Coronary artery (tissue), 2 donors: Measurements from ENCODE around the gene STK38L.
A peak's percentile ranks its signal among the peaks of the same experiment; 100 is the strongest.

Experiments
- DNase-seq: peaks from one replicate; pipeline ENCODE4 v3.0.0-alpha.2; 2017; ENCODE audit warnings: low spot score
- H3K27ac ChIP-seq, 2 donors: fragments of 200-600 bp; sonication (generic); one replicate each; pipeline ENCODE4 v1.5.1; 2016 to 2019
- H3K4me3 ChIP-seq: fragments of 200-600 bp; sonication (generic); 2 replicates; pipeline ENCODE4 v1.5.1; 2016; ENCODE audit warnings: mild to moderate bottlenecking, moderate library complexity
- CTCF ChIP-seq: fragments of 200-600 bp; sonication (generic); IDR thresholded peaks from one replicate; pipeline ENCODE4 v1.5.1; 2019; ENCODE audit warnings: antibody characterized with exemption

Gene STK38L

GRCh38 chr12:27244689-27245488 lies 803 bp downstream of the STK38L start:
- no peak for TF ChIP-seq CTCF
- no peak for DNase-seq
- Histone ChIP-seq H3K4me3 (peak overlapping the region; percentile 84), H3K27ac (peak overlapping the region; percentile 87 to 94)

GRCh38 chr12:27246141-27246540 lies 2.1 kb downstream of the STK38L start:
- DNase-seq = no peak
- H3K4me3 ChIP-seq = peak overlapping the region; percentile 84
- no peak for TF ChIP-seq CTCF
- peak overlapping the region; percentile 87 to 94 for H3K27ac ChIP-seq

GRCh38 chr12:27246774-27247173 lies 2.7 kb downstream of the STK38L start:
- Histone ChIP-seq H3K27ac (peak overlapping the region; percentile 87 to 94), H3K4me3 (peak overlapping the region; percentile 84)
- TF ChIP-seq CTCF = no peak
- no peak for DNase-seq

GRCh38 chr12:27252934-27253333 lies 8.8 kb downstream of the STK38L start:
- no peak for DNase-seq
- H3K4me3 ChIP-seq = peak overlapping the region; percentile 32
- TF ChIP-seq CTCF = no peak
- H3K27ac ChIP-seq = peak overlapping the region in 1 of 2 donors; percentile 61

- Histone ChIP-seq H3K4me3 (peak overlapping the region; percentile 45), H3K27ac (peak overlapping the region in 1 of 2 donors; percentile 61)
- no peak for DNase-seq
- no peak for TF ChIP-seq CTCF
These were observed 9.3 kb downstream of the STK38L start for GRCh38 chr12:27253347-27253746.

- peak overlapping the region in 1 of 2 donors; percentile 29 for H3K27ac ChIP-seq
- DNase-seq = no peak
- no peak overlapping the region for H3K4me3 ChIP-seq
- no peak for TF ChIP-seq CTCF
These were observed 11.7 kb downstream of the STK38L start for GRCh38 chr12:27255806-27256205.
